Cardiac muscle cell (in vitro differentiated cells and primary cell): ENCODE data around the gene GRIK5. TPM values are rescaled to one million over a fixed set of nuclear protein-coding genes. Genes with fewer than 3 reads are reported as not detected.

ENCODE experiments used
- DNase-seq, 2 donors: peaks; one replicate each; pipeline versions ENCODE4 v3.0.0 to v3.0.0-alpha.2; 2010 to 2017; ENCODE audit warnings: low read depth in 1 of 2, low spot score in 1 of 2
- H3K27ac ChIP-seq: fragments of 200-600 bp; sonication (generic); 2 replicates; pipeline ENCODE4 v1.5.1; 2016
- H3K27me3 ChIP-seq: fragments of 200-600 bp; sonication (generic); 2 replicates; pipeline ENCODE4 v1.6.0; 2016; ENCODE audit warnings: control low read depth
- H3K36me3 ChIP-seq: fragments of 200-600 bp; sonication (generic); 2 replicates; pipeline ENCODE4 v1.5.1; 2016; ENCODE audit warnings: control low read depth
- H3K4me1 ChIP-seq: fragments of 200-600 bp; sonication (generic); 2 replicates; pipeline ENCODE4 v1.8.1; 2017; ENCODE audit warnings: low read depth, mild to moderate bottlenecking, mixed run types
- H3K4me3 ChIP-seq: fragments of 200-600 bp; sonication (generic); 2 replicates; pipeline ENCODE4 v1.5.1; 2016; ENCODE audit warnings: mild to moderate bottlenecking
- H3K9me3 ChIP-seq: fragments of 200-600 bp; sonication (generic); 2 replicates; pipeline ENCODE4 v1.5.1; 2017; ENCODE audit warnings: low read depth, mild to moderate bottlenecking, control low read depth
- CTCF ChIP-seq: IDR thresholded peaks from 2 replicates; pipeline ENCODE4 v1.5.1; 2012; ENCODE audit warnings: low read depth, mild to moderate bottlenecking, low read length
- polyA plus RNA-seq: library from polyadenylated mRNA; unstranded; fragments of >200 nt; fragmentation: Nextera tagmentation; extraction: Ambion mirVana; gene quantifications from 2 replicates; pipeline ENCODE4 v1.2.1, GENCODE V29; 2016
- total RNA-seq: library from RNA; depleted of rRNA; stranded (reverse); fragments of >200 nt; gene quantifications from 2 replicates; pipeline ENCODE4 v1.2.3, GENCODE V29; 2016

The GRIK5 gene
- total and polyA plus RNA-seq, 2 experiments from 2014 or later: 3.4 to 11.8 TPM

DNA sequence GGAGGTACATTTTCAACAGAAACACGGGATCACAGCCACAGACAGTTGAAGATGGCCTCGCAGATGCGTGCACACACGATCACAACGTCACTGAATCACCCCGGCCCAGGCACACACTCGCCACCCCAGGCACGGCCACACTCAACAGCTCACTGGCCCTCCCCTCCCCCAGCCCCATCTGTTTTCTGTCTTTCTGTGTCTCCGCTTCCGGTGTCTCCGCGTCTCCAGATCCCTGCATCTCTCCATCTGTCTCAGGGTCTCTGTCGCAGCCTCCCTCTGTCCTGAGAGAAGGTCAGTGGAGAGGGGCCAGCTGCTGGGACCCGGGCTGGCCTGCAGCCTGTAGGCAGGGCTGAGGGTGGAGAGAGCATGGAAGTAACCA lies 72.2 kb downstream of the GRIK5 start:
- Histone ChIP-seq H3K27ac (no peak overlapping the region), H3K4me3 (no peak overlapping the region), H3K4me1 (peaks cover 6% of the 10 kb centered on the region), H3K36me3 (no peaks in the 10 kb centered on the region), H3K9me3 (no peaks in the 10 kb centered on the region), H3K27me3 (peaks cover 96% of the 10 kb centered on the region)
- DNase-seq: no peak
- no peak for TF ChIP-seq CTCF

- Histone ChIP-seq H3K27ac (no peak overlapping the region), H3K4me3 (no peak overlapping the region), H3K27me3 (peaks cover 93% of the 10 kb centered on the region), H3K4me1 (peaks cover 6% of the 10 kb centered on the region), H3K9me3 (no peaks in the 10 kb centered on the region), H3K36me3 (no peaks in the 10 kb centered on the region)
- no peak for TF ChIP-seq CTCF
- peak; percentile 47 to 86 for DNase-seq
Measured at GRCh38 chr19:41997121-41997850, 72.7 kb downstream of the GRIK5 start.

DNA sequence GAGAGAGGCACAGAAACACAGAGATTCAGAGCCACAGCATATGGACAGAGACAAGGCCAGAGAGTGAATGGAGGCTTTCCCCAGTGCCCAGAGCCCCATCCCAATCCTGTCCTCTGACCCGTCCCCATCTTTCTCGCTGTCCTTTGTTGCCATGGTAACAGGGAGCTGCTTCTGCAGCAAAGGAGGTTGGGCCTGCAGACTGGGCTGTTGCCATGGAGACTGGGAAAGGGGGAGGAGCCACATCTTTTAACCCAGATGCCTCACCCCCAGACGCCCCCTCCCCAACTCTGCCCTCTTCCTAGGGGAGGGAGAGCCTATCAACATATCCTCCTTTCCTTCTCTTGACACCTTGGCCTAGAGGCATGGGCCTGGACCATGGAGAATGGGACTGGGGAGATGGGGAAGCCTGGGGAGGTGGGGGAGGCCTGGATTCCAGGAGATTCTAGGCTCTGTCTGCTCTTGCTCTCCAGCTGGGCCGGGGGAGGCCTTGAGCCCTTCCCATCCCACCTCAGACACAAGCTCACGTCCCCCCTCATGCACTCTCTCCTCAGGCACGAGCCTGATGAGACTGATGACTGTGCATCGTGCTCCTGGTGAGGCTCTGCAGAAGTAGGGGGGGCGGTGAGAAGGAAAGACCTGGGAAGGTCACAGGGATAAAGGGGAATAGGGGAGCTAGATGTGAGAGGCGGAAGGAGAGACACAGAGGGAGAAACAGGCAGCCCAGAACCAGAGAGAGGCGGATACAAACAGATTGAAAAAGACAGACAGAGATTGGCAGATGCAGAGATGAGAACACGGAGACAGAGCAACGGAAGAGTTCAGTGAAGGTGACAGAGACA lies 73.8 kb downstream of the GRIK5 start:
- Histone ChIP-seq H3K27me3 (peaks cover 83% of the 10 kb centered on the region), H3K9me3 (no peaks in the 10 kb centered on the region), H3K27ac (no peak overlapping the region), H3K4me3 (no peak overlapping the region), H3K36me3 (no peaks in the 10 kb centered on the region), H3K4me1 (peaks cover 6% of the 10 kb centered on the region)
- no peak for TF ChIP-seq CTCF
- no peak for DNase-seq

- H3K27me3 ChIP-seq: peaks cover 78% of the 10 kb centered on the region
- DNase-seq: no peak
Measured at GRCh38 chr19:41994994-41995958, 74.7 kb downstream of the GRIK5 start.

More at GRCh38 chr19:41994994-41995958, 74.7 kb downstream of the GRIK5 start:
- no peak for TF ChIP-seq CTCF
- H3K4me3 ChIP-seq: no peak overlapping the region
- peaks cover 6% of the 10 kb centered on the region for H3K4me1 ChIP-seq
- no peak overlapping the region for H3K27ac ChIP-seq
- no peaks in the 10 kb centered on the region for H3K9me3 ChIP-seq
- no peaks in the 10 kb centered on the region for H3K36me3 ChIP-seq
